ENCODE measurements around the gene ARL6IP5. TPM values are rescaled to one million over a fixed set of nuclear protein-coding genes. Genes with fewer than 3 reads are reported as not detected.

Gene ARL6IP5
- total and polyA plus RNA-seq, 8 donors, result 74.0 to 184 (median 102) TPM

DNA sequence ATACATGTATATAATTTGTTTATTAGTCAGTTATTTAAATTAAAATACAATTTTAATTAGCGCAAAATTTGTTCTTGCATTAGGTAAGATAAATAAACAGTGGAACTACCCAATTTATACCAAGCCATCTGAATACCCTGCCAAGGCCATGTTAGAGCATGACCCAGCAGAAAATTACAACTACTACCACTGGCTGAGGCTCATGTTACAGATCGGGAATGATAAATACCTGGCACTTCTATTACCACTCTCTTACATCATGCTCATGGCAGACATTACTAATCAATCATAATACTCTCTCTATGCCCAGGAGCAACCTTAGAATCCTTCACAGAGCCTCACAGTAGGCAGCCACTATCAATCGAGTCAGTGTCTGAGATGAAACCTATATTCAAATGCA is 58.9 kb downstream of the ARL6IP5 start:
- no peak overlapping the region for H3K4me3 ChIP-seq
- DNase-seq (no peak), ATAC-seq (no peak)

DNA sequence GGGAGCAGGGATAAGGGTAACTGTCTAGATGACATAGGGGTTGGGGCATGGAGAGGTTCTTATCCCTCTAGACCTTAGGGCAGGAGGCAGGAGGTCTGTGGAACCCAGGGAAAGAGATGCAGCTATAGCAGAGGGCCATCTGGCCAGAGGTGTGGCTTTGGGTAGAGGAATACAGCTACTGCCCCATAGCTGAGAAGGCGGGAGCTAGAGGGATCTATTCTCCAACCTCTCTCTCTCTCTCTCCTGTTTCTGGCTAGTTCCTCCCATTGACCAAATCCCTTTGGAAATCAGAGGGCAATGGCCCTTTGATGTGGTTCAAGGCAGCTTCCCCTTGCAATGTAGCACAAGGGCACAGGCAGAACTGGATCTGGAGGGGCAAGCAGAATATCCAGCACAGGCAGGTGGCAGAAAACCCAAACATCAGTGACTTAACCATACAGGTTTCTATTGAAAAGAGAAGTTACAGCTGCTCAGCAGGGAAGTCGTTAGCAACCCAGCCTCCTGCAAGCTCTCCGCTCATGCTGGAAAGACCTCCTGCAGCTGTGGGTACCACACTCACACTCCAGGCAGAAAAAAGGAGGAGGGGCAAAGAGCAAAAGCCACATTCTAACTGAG is 60.0 kb downstream of the ARL6IP5 start:
- H3K27me3 ChIP-seq, result no peaks in the 10 kb centered on the region
- TF ChIP-seq, protein P1, sequence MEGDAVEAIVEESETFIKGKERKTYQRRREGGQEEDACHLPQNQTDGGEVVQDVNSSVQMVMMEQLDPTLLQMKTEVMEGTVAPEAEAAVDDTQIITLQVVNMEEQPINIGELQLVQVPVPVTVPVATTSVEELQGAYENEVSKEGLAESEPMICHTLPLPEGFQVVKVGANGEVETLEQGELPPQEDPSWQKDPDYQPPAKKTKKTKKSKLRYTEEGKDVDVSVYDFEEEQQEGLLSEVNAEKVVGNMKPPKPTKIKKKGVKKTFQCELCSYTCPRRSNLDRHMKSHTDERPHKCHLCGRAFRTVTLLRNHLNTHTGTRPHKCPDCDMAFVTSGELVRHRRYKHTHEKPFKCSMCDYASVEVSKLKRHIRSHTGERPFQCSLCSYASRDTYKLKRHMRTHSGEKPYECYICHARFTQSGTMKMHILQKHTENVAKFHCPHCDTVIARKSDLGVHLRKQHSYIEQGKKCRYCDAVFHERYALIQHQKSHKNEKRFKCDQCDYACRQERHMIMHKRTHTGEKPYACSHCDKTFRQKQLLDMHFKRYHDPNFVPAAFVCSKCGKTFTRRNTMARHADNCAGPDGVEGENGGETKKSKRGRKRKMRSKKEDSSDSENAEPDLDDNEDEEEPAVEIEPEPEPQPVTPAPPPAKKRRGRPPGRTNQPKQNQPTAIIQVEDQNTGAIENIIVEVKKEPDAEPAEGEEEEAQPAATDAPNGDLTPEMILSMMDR (IDR thresholded peaks at IDR 0.05), result no peak
- intact Hi-C loops (cut with DNase I), result no loop called here
- H3K4me1 ChIP-seq, result no peaks in the 10 kb centered on the region
- H3K9me3 ChIP-seq, result no peaks in the 10 kb centered on the region
- no peaks in the 10 kb centered on the region for H3K36me3 ChIP-seq
- no peak for DNase-seq
- H3K4me3 ChIP-seq, result no peak overlapping the region
- no peak overlapping the region for H3K27ac ChIP-seq
- ATAC-seq, result no peak

More for the DNA sequence above, 58.9 kb downstream of the ARL6IP5 start:
- Histone ChIP-seq H3K9me3 (no peaks in the 10 kb centered on the region), H3K27ac (no peak overlapping the region), H3K4me1 (no peaks in the 10 kb centered on the region), H3K36me3 (no peaks in the 10 kb centered on the region), H3K27me3 (no peaks in the 10 kb centered on the region)
- TF ChIP-seq, protein P1 (IDR thresholded peaks at IDR 0.05), result no peak
- intact Hi-C loops (cut with DNase I), result no loop called here

- Histone ChIP-seq H3K4me1 (no peaks in the 10 kb centered on the region), H3K27me3 (no peaks in the 10 kb centered on the region), H3K4me3 (no peak overlapping the region), H3K27ac (no peak overlapping the region), H3K36me3 (no peaks in the 10 kb centered on the region), H3K9me3 (no peaks in the 10 kb centered on the region)
- TF ChIP-seq, protein P1 (IDR thresholded peaks at IDR 0.05), result no peak
- DNase-seq, result no peak
- ATAC-seq, result peak; percentile 25
- intact Hi-C loops (cut with DNase I), result no loop called here
These were observed 61.0 kb downstream of the ARL6IP5 start for GRCh38 chr3:69145688-69146087.

- H3K27ac ChIP-seq, result no peak overlapping the region
- H3K4me3 ChIP-seq, result no peak overlapping the region
- no peaks in the 10 kb centered on the region for H3K9me3 ChIP-seq
- TF ChIP-seq, protein P1 (IDR thresholded peaks at IDR 0.05), result no peak
- H3K36me3 ChIP-seq, result no peaks in the 10 kb centered on the region
- no peaks in the 10 kb centered on the region for H3K4me1 ChIP-seq
- ATAC-seq, result no peak
- intact Hi-C loops (cut with DNase I), result no loop called here
- no peak for DNase-seq
- H3K27me3 ChIP-seq, result no peaks in the 10 kb centered on the region
These were observed 64.8 kb downstream of the ARL6IP5 start for GRCh38 chr3:69149586-69149985.

Small RNAs within 50 kb of the gene (microRNA-seq; reads per million reads assigned to microRNA genes)
- 0.41 to 0.50 reads per million in 2 donors for gene MIR3136

Other genes with a start within 250 kb of the ARL6IP5 start
- not detected for gene TAFA4, start 152.4 kb upstream of the ARL6IP5 start, total RNA-seq
- gene TAFA4, start 152.4 kb upstream of the ARL6IP5 start, polyA plus RNA-seq (ENCODE audit: insufficient read length in 6 of 6), result under 1 TPM; 0.07 to 0.31 (median 0.16) TPM
- gene EOGT, start 71.3 kb upstream of the ARL6IP5 start, total RNA-seq, result 10 to 100 TPM; 27.9 to 32.6 TPM
- 10 to 100 TPM; 38.6 to 58.0 (median 41.9) TPM for gene EOGT, start 71.3 kb upstream of the ARL6IP5 start, polyA plus RNA-seq (ENCODE audit: insufficient read length in 6 of 6)
- 10 to 100 TPM; 38.4 to 40.8 TPM for gene TMF1, start 32.6 kb upstream of the ARL6IP5 start, total RNA-seq
- gene TMF1, start 32.6 kb upstream of the ARL6IP5 start, polyA plus RNA-seq (ENCODE audit: insufficient read length in 6 of 6), result 10 to 100 TPM; 46.2 to 61.1 (median 54.0) TPM
- gene UBA3, start 4.6 kb upstream of the ARL6IP5 start, total RNA-seq, result 10 to 100 TPM; 61.3 to 62.2 TPM
- gene UBA3, start 4.6 kb upstream of the ARL6IP5 start, polyA plus RNA-seq (ENCODE audit: insufficient read length in 6 of 6), result 10 to 100 TPM; 80.6 to 99.0 (median 88.2) TPM
- under 1 TPM; 0.18 to 0.26 TPM for gene LMOD3, start 37.7 kb downstream of the ARL6IP5 start, total RNA-seq
- under 1 TPM; 0.17 to 0.33 (median 0.25) TPM for gene LMOD3, start 37.7 kb downstream of the ARL6IP5 start, polyA plus RNA-seq (ENCODE audit: insufficient read length in 6 of 6)